Neural cell (in vitro differentiated cells): ENCODE data around the gene KRT76. TPM values are rescaled to one million over a fixed set of nuclear protein-coding genes. Genes with fewer than 3 reads are reported as not detected.

Source experiments
- H2AFZ ChIP-seq: fragments of 200-600, 300-800 bp; sonication (generic), shearing (Covaris generic); 2 replicates; pipeline ENCODE4 v1.6.0; 2014; ENCODE audit warnings: low read depth, mild to moderate bottlenecking, antibody characterized with exemption, low read length, moderate library complexity
- H3F3A ChIP-seq: fragments of 200-600 bp; shearing (Covaris generic); 2 replicates; pipeline ENCODE4 v1.6.1; 2016; ENCODE audit warnings: mild to moderate bottlenecking, moderate library complexity, mixed read lengths, antibody characterized with exemption, low read length; ENCODE audit not compliant: insufficient read depth, poor library complexity, severe bottlenecking
- H3K27ac ChIP-seq: fragments of 200-600, 300-800 bp; sonication (generic), shearing (Covaris generic); 2 replicates; pipeline ENCODE4 v1.5.1; 2014; ENCODE audit warnings: mild to moderate bottlenecking, low read length, moderate library complexity
- H3K27me3 ChIP-seq: fragments of 300-800, 200-600 bp; sonication (generic), shearing (Covaris generic); 2 replicates; pipeline ENCODE4 v1.6.0; 2014; ENCODE audit warnings: mild to moderate bottlenecking, low read depth, low read length, moderate library complexity; ENCODE audit not compliant: insufficient read depth
- H3K36me3 ChIP-seq: fragments of 300-800, 200-600 bp; sonication (generic), shearing (Covaris generic); 2 replicates; pipeline ENCODE4 v1.5.1; 2014; ENCODE audit warnings: mild to moderate bottlenecking, antibody characterized with exemption, low read length, moderate library complexity; ENCODE audit not compliant: insufficient read depth
- H3K4me2 ChIP-seq: fragments of 300-800, 200-600 bp; sonication (generic), shearing (Covaris generic); 2 replicates; pipeline ENCODE4 v1.6.0; 2014; ENCODE audit warnings: mild to moderate bottlenecking, low read length
- H3K4me3 ChIP-seq: fragments of 300-800, 200-600 bp; sonication (generic), shearing (Covaris generic); 2 replicates; pipeline ENCODE4 v1.5.1; 2014; ENCODE audit warnings: mild to moderate bottlenecking, low read length, moderate library complexity
- H3K79me2 ChIP-seq: fragments of 200-600 bp; shearing (Covaris generic); replicated peaks from 2 replicates; pipeline ENCODE4 v1.6.0; 2014; ENCODE audit warnings: mild to moderate bottlenecking, low read length, moderate library complexity; ENCODE audit not compliant: insufficient read depth
- H3K9ac ChIP-seq: fragments of 300-800, 200-600 bp; sonication (generic), shearing (Covaris generic); 2 replicates; pipeline ENCODE4 v1.6.1; 2016; ENCODE audit warnings: mild to moderate bottlenecking, low read length, mixed read lengths
- H3K9me2 ChIP-seq: fragments of 200-600 bp; shearing (Covaris generic); 2 replicates; pipeline ENCODE4 v1.6.1; 2016; ENCODE audit warnings: mild to moderate bottlenecking, low read length, mixed read lengths; ENCODE audit not compliant: insufficient read depth
- H3K9me3 ChIP-seq: fragments of 200-600, 300-800 bp; sonication (generic), shearing (Covaris generic); 2 replicates; pipeline ENCODE4 v1.6.1; 2016; ENCODE audit warnings: mild to moderate bottlenecking, mixed run types, low read length, moderate library complexity, mixed read lengths
- H4K20me1 ChIP-seq: fragments of 200-600 bp; shearing (Covaris generic); 2 replicates; pipeline ENCODE4 v1.6.1; 2016; ENCODE audit warnings: mild to moderate bottlenecking, mixed run types; ENCODE audit not compliant: insufficient read depth
- EP300 ChIP-seq: fragments of 450-650 bp; conservative IDR thresholded peaks from 2 replicates; pipeline ENCODE4 v1.6.1; 2014; ENCODE audit warnings: antibody characterized with exemption, mild to moderate bottlenecking, moderate library complexity; ENCODE audit not compliant: poor library complexity, severe bottlenecking
- EZH2 ChIP-seq: fragments of 200-600, 300-800 bp; shearing (Covaris generic), sonication (generic); IDR thresholded peaks from 2 replicates; pipeline ENCODE4 v1.6.1; 2014; ENCODE audit warnings: antibody characterized with exemption, low read length, borderline replicate concordance, mild to moderate bottlenecking; ENCODE audit not compliant: insufficient read depth, poor library complexity, severe bottlenecking
- MXI1 ChIP-seq: fragments of 450-650 bp; conservative IDR thresholded peaks from 2 replicates; pipeline ENCODE4 v1.6.1; 2014; ENCODE audit warnings: antibody characterized with exemption, mild to moderate bottlenecking; ENCODE audit not compliant: poor library complexity, severe bottlenecking
- POLR2AphosphoS5 ChIP-seq: IDR thresholded peaks from 2 replicates; pipeline ENCODE4 v1.6.1; 2012
- RAD21 ChIP-seq: fragments of 450-650 bp; conservative IDR thresholded peaks from 2 replicates; pipeline ENCODE4 v1.6.1; 2014; ENCODE audit warnings: antibody characterized with exemption, mild to moderate bottlenecking, moderate library complexity
- REST ChIP-seq: IDR thresholded peaks from 2 replicates; pipeline ENCODE4 v1.6.1; 2012; ENCODE audit warnings: borderline replicate concordance
- SMC3 ChIP-seq: fragments of 450-650 bp; conservative IDR thresholded peaks from 2 replicates; pipeline ENCODE4 v1.6.1; 2014; ENCODE audit warnings: antibody characterized with exemption, mild to moderate bottlenecking, moderate library complexity; ENCODE audit not compliant: poor library complexity
- TAF1 ChIP-seq: IDR thresholded peaks from 2 replicates; pipeline ENCODE4 v1.6.1; 2012; ENCODE audit warnings: low read depth
- polyA plus RNA-seq: library from polyadenylated mRNA; depleted of rRNA; stranded (reverse); fragments of >200 nt; gene quantifications from 2 replicates; pipeline ENCODE4 v1.2.3, GENCODE V29; 2014
- TF ChIP-seq, protein P1 (sequence below): fragments of 450-650 bp; IDR thresholded peaks from 2 replicates; pipeline ENCODE4 v1.5.1; 2014; ENCODE audit warnings: antibody characterized with exemption, mild to moderate bottlenecking, moderate library complexity; ENCODE audit not compliant: poor library complexity, severe bottlenecking

The KRT76 gene
- polyA plus RNA-seq, 1 donor from 2014 or later: not detected

- Histone ChIP-seq H3K4me2 (no peak within 1 kb of the TSS), H3K27ac (no peak within 1 kb of the TSS), H3F3A (no peaks in the 10 kb centered on the region), H2AFZ (no peak within 1 kb of the TSS), H3K9me3 (no peaks in the 10 kb centered on the region), H3K27me3 (no peaks in the 10 kb centered on the region), H3K9ac (no peak within 1 kb of the TSS), H4K20me1 (no peaks in the 10 kb centered on the region), H3K36me3 (no peaks in the 10 kb centered on the region), H3K4me3 (no peak within 1 kb of the TSS), H3K79me2 (no peaks in the 10 kb centered on the region), H3K9me2 (no peaks in the 10 kb centered on the region)
- TF ChIP-seq EZH2: no peak
- no peak for TF ChIP-seq REST
- TF ChIP-seq TAF1: no peak
- no peak for TF ChIP-seq RAD21
- TF ChIP-seq MXI1: no peak
- no peak for TF ChIP-seq SMC3
- TF ChIP-seq EP300: no peak
- TF ChIP-seq, protein P1, sequence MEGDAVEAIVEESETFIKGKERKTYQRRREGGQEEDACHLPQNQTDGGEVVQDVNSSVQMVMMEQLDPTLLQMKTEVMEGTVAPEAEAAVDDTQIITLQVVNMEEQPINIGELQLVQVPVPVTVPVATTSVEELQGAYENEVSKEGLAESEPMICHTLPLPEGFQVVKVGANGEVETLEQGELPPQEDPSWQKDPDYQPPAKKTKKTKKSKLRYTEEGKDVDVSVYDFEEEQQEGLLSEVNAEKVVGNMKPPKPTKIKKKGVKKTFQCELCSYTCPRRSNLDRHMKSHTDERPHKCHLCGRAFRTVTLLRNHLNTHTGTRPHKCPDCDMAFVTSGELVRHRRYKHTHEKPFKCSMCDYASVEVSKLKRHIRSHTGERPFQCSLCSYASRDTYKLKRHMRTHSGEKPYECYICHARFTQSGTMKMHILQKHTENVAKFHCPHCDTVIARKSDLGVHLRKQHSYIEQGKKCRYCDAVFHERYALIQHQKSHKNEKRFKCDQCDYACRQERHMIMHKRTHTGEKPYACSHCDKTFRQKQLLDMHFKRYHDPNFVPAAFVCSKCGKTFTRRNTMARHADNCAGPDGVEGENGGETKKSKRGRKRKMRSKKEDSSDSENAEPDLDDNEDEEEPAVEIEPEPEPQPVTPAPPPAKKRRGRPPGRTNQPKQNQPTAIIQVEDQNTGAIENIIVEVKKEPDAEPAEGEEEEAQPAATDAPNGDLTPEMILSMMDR: no peak
- TF ChIP-seq POLR2AphosphoS5: no peak
These were observed 37.0 kb upstream of the KRT76 start, which contains the start of gene KRT4 for GRCh38 chr12:52813885-52814709. Gene KRT4 (minus strand): TSS chr12:52814116. CDS start chr12:52814058, 58 bp downstream.

- Histone ChIP-seq H3K9me3 (no peaks in the 10 kb centered on the region), H3K27me3 (no peaks in the 10 kb centered on the region), H4K20me1 (no peaks in the 10 kb centered on the region), H3K27ac (no peak overlapping the region), H3K9ac (no peak overlapping the region), H3K79me2 (no peaks in the 10 kb centered on the region), H3K4me3 (no peak overlapping the region), H3F3A (no peaks in the 10 kb centered on the region), H3K36me3 (no peaks in the 10 kb centered on the region), H3K4me2 (no peak overlapping the region), H2AFZ (no peak overlapping the region), H3K9me2 (no peaks in the 10 kb centered on the region)
- TF ChIP-seq RAD21 (no peak), MXI1 (no peak), POLR2AphosphoS5 (no peak), TAF1 (no peak), EZH2 (no peak)
These were observed 36.2 kb upstream of the KRT76 start for GRCh38 chr12:52813203-52813819.
